Measurements from ENCODE around the gene KRTAP19-6. TPM values are rescaled to one million over a fixed set of nuclear protein-coding genes. Genes with fewer than 3 reads are reported as not detected.

The KRTAP19-6 gene
- total RNA-seq (2014; rRNA removed; shearing (Covaris generic)) (not detected in 2 replicates), polyA plus RNA-seq (2016; fragmentation: Nextera tagmentation; extraction: Ambion mirVana) (not detected in 2 replicates)
- long read RNA-seq = 0 reads

- Histone ChIP-seq H3K27me3 (ENCODE audit: insufficient read depth) (no peaks in the 10 kb centered on the region), H4K20me1 (replicated peaks; ENCODE audit: insufficient read depth) (no peaks in the 10 kb centered on the region), H3K9me2 (ENCODE audit: insufficient read depth) (no peaks in the 10 kb centered on the region), H3K79me2 (replicated peaks; ENCODE audit: insufficient read depth) (no peaks in the 10 kb centered on the region), H3K27ac (ENCODE audit: low read depth) (no peak within 1 kb of the TSS), H3K36me3 (ENCODE audit: insufficient read depth) (no peaks in the 10 kb centered on the region), H3K4me1 (ENCODE audit: insufficient read depth) (no peaks in the 10 kb centered on the region), H3F3A (replicated peaks; ENCODE audit: low read depth) (no peaks in the 10 kb centered on the region), H3K4me2 (no peak within 1 kb of the TSS), H3K4me3 (no peak within 1 kb of the TSS), H2AFZ (no peak within 1 kb of the TSS)
- DNase-seq (ENCODE audit: low spot score) (no peak), ATAC-seq (no peak)
- H3K9me3 Mint-ChIP-seq = no peaks in the 10 kb centered on the region
- TF ChIP-seq STAT1 (IDR thresholded peaks at IDR 0.05; ENCODE audit: unreplicated experiment) (no peak), EZH2 (IDR thresholded peaks at IDR 0.05; ENCODE audit: low read depth, unreplicated experiment) (no peak)
- H3K36me3 Mint-ChIP-seq (ENCODE audit: low read depth) = no peaks in the 10 kb centered on the region
- no peaks in the 10 kb centered on the region for H3K4me1 Mint-ChIP-seq
- no peaks in the 10 kb centered on the region for H3K27me3 Mint-ChIP-seq (ENCODE audit: insufficient read depth, low read depth, poor library complexity)
- no peak within 1 kb of the TSS for H3K4me3 Mint-ChIP-seq
- no peak within 1 kb of the TSS for H3K27ac Mint-ChIP-seq
Measured at GRCh38 chr21:30541764-30542163, at the start of gene KRTAP19-6. KRTAP19-6 (minus strand) TSS chr21:30541864; CDS start chr21:30541833, 31 bp downstream.

- no peak for DNase-seq (ENCODE audit: low spot score)
- Histone ChIP-seq H4K20me1 (replicated peaks; ENCODE audit: insufficient read depth) (no peaks in the 10 kb centered on the region), H3K36me3 (ENCODE audit: insufficient read depth) (no peaks in the 10 kb centered on the region), H3K4me2 (no peak within 1 kb of the TSS), H3K9me2 (ENCODE audit: insufficient read depth) (no peaks in the 10 kb centered on the region), H3K27me3 (ENCODE audit: insufficient read depth) (no peaks in the 10 kb centered on the region), H3K4me3 (no peak within 1 kb of the TSS), H3K27ac (ENCODE audit: low read depth) (no peak within 1 kb of the TSS), H2AFZ (0 out of 2 replicates have a peak within 1 kb of the TSS, but pooled peaks have one; percentile 2), H3K4me1 (ENCODE audit: insufficient read depth) (no peaks in the 10 kb centered on the region), H3F3A (replicated peaks; ENCODE audit: low read depth) (no peaks in the 10 kb centered on the region), H3K79me2 (replicated peaks; ENCODE audit: insufficient read depth) (no peaks in the 10 kb centered on the region)
- ATAC-seq = no peak
- TF ChIP-seq ETS1 (IDR thresholded peaks at IDR 0.05) = no peak
- no peak for TF ChIP-seq ZNF114 (CRISPR knock-in tag; IDR thresholded peaks at IDR 0.05)
- TF ChIP-seq EZH2 (IDR thresholded peaks at IDR 0.05; ENCODE audit: low read depth, unreplicated experiment) = no peak
- no peak for TF ChIP-seq CREB1 (CRISPR knock-in tag; IDR thresholded peaks at IDR 0.05; ENCODE audit: low read depth)
- no peak for TF ChIP-seq EZH2phosphoT487 (IDR thresholded peaks at IDR 0.05; ENCODE audit: unreplicated experiment)
- no peak for TF ChIP-seq POLR2AphosphoS5 (IDR thresholded peaks at IDR 0.05; ENCODE audit: low read depth)
- TF ChIP-seq ZNF331 (CRISPR knock-in tag; IDR thresholded peaks at IDR 0.05; ENCODE audit: low read depth) = no peak
- no peak for TF ChIP-seq STAT1 (IDR thresholded peaks at IDR 0.05; ENCODE audit: unreplicated experiment)
- no peak for TF ChIP-seq CTCF (conservative IDR thresholded peaks at IDR 0.05; ENCODE audit: low read depth in 2 of 2)
- TF ChIP-seq NANOG (IDR thresholded peaks at IDR 0.05; ENCODE audit: borderline replicate concordance) = no peak
- no peak for TF ChIP-seq REST (IDR thresholded peaks at IDR 0.05; ENCODE audit: unreplicated experiment)
- Mint-ChIP-seq H3K27me3 (ENCODE audit: insufficient read depth, low read depth, poor library complexity) (no peaks in the 10 kb centered on the region), H3K27ac (no peak within 1 kb of the TSS), H3K36me3 (ENCODE audit: low read depth) (no peaks in the 10 kb centered on the region), H3K4me3 (no peak within 1 kb of the TSS), H3K9me3 (no peaks in the 10 kb centered on the region), H3K4me1 (no peaks in the 10 kb centered on the region)
Measured at GRCh38 chr21:30590297-30590696, 48.6 kb upstream of the KRTAP19-6 start, which contains the start of gene KRTAP22-2. KRTAP22-2 (minus strand) TSS chr21:30590397.
